ENCODE data around the gene PTH1R. TPM values are rescaled to one million over a fixed set of nuclear protein-coding genes. Genes with fewer than 3 reads are reported as not detected.
A peak's percentile ranks its signal among the peaks of the same experiment; 100 is the strongest.

PTH1R gene
- total RNA-seq, 1 donor from 2014 or later = 11.8 TPM

DNA sequence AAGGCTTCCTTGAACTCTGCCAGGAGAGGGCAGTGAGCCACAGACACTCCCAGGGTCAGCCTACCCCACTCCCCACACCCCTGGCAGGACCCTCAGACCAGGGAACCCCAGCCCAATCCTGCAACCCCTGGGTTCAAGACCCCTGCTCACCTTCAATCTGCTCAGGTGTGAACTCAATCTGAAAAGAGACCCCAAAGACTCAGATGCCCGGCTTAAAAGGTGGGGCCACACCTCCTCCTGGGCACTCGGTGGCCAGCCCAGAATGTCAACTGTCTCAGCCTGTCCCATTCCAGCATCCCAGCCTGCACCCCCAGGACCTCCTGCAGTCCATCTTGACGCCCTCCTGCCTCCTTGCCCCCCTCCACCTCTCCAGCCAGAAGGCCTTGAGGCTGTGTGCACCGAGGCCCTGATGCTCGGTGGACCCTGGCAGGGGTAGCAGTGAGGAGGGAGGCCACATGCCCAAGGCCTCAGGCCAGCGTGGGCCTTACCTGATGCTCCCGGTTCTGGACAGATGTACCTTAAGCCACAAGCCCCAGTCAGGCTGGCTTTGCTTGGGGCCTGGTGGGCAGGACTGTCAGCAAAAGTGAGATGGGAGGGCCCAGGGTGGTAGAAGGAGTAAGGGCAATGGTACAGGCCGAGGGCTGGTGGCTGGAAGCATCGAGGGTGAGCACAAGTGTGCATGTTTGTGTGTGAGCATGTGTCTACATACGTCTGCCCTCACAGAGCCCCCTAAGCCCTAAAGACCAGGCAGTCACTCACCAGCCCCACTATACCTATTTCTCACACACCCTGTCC lies 16.5 kb upstream of the PTH1R start:
- no peak for ATAC-seq (ENCODE audit: poor library complexity)
- peak; percentile 40 for DNase-seq
- intact Hi-C loops (cut with DNase I) = no loop called here

GRCh38 chr3:46861605-46862368 lies 15.7 kb upstream of the PTH1R start:
- ATAC-seq (ENCODE audit: poor library complexity) = peak; percentile 27
- peak; percentile 74 for DNase-seq
- intact Hi-C loops (cut with DNase I) = no loop called here

DNA sequence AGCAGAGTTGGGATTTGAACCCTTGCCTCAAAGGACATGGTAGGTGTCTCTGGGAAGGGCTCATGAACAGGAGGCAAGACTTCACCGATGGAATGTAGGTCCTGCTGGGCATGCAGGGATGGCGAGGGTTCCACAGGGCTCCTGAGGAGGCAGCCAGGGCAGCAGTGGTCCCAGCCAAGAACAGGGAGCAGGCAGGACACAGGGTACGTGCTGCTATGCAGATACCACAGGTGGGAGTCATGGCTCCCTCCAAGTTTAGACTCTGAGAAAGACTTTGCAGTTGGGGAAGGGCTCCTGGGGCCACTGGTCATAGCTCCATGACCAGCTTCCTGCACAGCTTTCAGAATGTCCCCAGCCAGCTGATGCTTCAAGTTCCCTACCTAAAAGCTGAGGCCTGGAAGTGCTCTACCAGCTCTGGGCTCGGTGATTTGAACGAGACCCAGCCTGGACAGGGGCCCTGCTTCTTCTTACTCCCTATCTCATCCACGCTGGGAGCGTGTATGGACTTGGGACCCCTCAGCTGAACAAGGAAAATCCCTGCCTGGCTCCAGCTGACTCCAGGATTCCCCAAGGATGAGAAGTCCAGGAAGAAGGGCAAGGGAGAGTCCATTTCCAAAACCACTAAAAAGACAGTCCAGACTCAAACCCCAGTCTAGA lies 15.0 kb upstream of the PTH1R start:
- intact Hi-C loops (cut with DNase I) = no loop called here
- no peak for ATAC-seq (ENCODE audit: poor library complexity)

DNA sequence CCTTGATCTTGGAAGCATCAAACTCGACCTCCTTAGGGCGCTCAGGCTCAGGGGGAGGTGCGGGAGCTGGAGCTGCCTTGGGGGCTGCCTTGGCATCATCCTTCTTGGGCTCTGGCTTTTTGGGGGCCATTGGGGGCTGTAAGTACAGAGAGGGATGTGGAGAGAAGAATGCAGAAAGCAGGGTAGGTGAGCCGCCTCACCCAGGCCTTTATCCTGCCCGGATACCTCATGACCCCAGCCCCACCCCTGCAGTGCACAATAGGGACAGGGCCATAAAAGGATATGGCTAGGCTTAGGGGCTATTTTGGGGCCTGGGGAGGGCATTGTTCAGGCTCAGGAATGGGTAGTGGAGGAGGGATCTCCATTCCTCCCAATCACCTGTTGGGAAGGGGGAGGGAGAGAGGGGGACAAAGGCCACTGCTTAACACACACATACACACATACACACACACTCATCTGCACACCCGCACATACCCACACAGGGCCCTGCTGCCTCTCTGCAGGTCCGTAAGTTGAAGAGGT lies 14.2 kb upstream of the PTH1R start, which contains the start of gene MYL3:
Gene MYL3, minus strand, starts transcription at position 184 of the 522 bp plus-strand sequence. Its CDS starts 54 bp downstream, at position 130.
- ATAC-seq (ENCODE audit: poor library complexity) = peak; percentile 35
- intact Hi-C loops (cut with DNase I) = no loop called here
- peak; percentile 75 for DNase-seq

More for the DNA sequence above, 15.0 kb upstream of the PTH1R start:
- DNase-seq = peak; percentile 36

- DNase-seq (peak; percentile 51), ATAC-seq (ENCODE audit: poor library complexity) (peak; percentile 2)
- intact Hi-C loops (cut with DNase I) = no loop called here
These were observed 13.2 kb upstream of the PTH1R start for GRCh38 chr3:46864061-46864881.

DNA sequence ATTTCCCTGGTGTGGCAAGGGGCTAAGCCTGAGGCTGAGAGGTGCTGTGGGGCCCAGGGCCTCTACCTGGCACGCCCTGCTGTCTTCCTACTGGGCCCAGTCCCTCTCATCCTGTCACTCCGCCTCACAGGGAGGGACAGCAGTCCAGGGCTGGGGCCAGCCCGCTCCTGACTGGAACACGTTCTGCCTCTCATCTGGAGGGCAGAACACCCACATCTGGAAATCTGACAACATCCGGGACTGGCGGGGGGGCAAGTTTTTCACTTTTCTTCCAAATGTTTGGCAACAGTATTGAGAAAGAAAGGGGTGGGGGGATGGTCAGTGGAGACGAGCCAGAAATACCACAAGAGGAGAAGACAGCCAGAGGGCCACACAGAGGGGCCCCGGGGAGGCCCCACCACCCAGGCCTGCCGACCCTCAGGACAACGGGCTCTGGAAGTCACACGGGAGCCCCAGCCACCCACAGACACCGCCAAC lies 12.5 kb upstream of the PTH1R start:
- ATAC-seq (ENCODE audit: poor library complexity) = peak; percentile 26
- peak; percentile 81 for DNase-seq
- intact Hi-C loops (cut with DNase I) = no loop called here

GRCh38 chr3:46865546-46865945 lies 12.0 kb upstream of the PTH1R start:
- DNase-seq (peak; percentile 36), ATAC-seq (ENCODE audit: poor library complexity) (no peak)
- intact Hi-C loops (cut with DNase I) = no loop called here

GRCh38 chr3:46866032-46866595 lies 11.4 kb upstream of the PTH1R start:
- DNase-seq (peak; percentile 37), ATAC-seq (ENCODE audit: poor library complexity) (no peak)
- intact Hi-C loops (cut with DNase I) = loop anchor here (2.0 kb wide), 1 partner anchor 29 kb away; no protein-coding TSS in a partner anchor

GRCh38 chr3:46866720-46867549 lies 10.6 kb upstream of the PTH1R start:
- peak; percentile 94 for DNase-seq
- ATAC-seq (ENCODE audit: poor library complexity) = peak; percentile 48
- intact Hi-C loops (cut with DNase I) = loop anchor here (2.0 kb wide), 1 partner anchor 28 kb away; no protein-coding TSS in a partner anchor

GRCh38 chr3:46867550-46867898 lies 10.0 kb upstream of the PTH1R start:
- peak; percentile 93 for DNase-seq
- peak; percentile 79 for ATAC-seq (ENCODE audit: poor library complexity)
- intact Hi-C loops (cut with DNase I) = loop anchor here (2.0 kb wide), 1 partner anchor 27 kb away; no protein-coding TSS in a partner anchor

- ATAC-seq (ENCODE audit: poor library complexity) (no peak), DNase-seq (peak; percentile 61)
- intact Hi-C loops (cut with DNase I) = no loop called here
These were observed 9.2 kb upstream of the PTH1R start for GRCh38 chr3:46868287-46868686.

- ATAC-seq (ENCODE audit: poor library complexity) (no peak), DNase-seq (no peak)
- intact Hi-C loops (cut with DNase I) = no loop called here
These were observed 8.6 kb upstream of the PTH1R start for GRCh38 chr3:46868948-46869347.

DNA sequence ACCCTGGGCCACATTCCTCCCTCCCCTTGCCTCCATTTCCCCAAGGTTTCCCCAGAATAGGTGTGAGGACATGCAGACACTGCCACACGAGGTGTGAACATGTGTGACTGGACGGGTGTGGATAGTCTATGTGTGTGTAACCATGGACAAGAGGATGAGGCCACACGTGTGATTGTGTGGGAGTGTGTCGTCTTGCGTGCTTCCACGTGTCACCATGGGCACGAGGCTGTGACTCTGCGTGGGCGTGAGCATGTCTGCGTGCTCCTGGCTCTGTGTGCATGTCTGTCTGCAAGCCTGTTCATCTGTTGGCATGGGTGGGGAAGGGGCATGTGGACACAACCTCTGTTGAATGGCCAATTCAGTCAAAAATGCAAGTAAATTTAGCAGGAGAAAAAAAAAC lies 8.1 kb upstream of the PTH1R start:
- intact Hi-C loops (cut with DNase I) = no loop called here
- ATAC-seq (ENCODE audit: poor library complexity) (no peak), DNase-seq (no peak)

DNA sequence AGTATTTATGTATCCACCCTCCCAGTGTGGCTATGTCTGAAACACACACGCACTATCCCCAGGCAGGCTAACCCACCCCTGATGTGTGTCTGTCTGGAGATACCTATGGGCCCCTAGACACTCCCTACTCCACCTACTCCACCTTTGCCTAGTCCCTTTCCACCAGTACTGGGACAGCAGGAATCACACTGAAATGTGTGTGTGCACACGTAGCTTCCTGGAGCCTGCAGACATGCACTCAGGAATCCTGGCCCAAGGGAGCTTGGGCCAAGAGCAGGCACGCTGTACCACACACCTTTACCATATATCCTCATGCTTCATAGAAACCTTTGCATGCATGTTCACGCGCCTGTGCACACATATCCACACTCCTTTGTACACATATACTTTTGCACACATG lies 6.9 kb upstream of the PTH1R start:
- no peak for DNase-seq
- intact Hi-C loops (cut with DNase I) = no loop called here
- ATAC-seq (ENCODE audit: poor library complexity) = no peak

DNA sequence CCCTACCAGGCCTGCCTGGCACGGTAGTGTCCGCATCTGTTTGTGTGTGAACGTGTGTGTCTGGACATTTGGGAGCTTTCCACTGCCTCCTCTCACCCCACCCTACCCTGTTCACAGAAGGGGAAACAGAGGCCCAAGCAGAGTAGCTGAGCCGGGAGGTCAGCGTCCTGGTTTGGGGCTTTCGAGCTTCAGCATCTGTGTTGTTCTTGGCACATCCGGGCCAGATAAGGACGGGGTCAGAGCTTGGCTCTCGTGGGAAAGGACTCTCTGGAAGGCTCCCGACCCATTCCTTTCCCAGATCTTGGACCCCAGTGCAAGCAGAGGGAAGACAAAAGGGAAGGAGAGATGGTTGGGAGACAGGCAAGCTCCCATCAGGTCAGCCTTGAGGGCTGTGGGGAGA lies 6.3 kb upstream of the PTH1R start:
- intact Hi-C loops (cut with DNase I) = no loop called here
- peak; percentile 63 for DNase-seq
- ATAC-seq (ENCODE audit: poor library complexity) = no peak

DNA sequence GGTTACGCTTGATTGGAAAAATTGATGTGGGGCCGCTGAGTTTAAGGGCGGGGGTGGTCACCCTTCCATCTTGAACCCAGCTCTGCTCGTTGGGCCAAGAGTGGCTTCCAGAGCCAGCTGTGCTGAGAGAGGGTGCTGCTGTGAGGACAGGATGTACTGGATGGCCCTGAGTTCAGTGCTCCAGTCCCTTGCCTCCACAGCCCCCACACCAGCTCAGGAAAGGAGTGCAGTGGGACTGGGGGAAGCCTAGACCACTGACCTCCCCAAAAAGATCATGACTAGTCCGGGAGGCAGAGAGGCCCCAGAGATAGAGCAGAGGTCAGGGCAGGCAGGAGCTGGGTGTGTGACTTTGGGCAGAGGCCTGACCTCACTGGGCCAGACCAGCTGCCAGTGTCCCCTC lies 4.0 kb upstream of the PTH1R start:
- intact Hi-C loops (cut with DNase I) = no loop called here
- ATAC-seq (ENCODE audit: poor library complexity) = peak; percentile 3
- no peak for DNase-seq

- ATAC-seq (ENCODE audit: poor library complexity) = peak; percentile 41
- intact Hi-C loops (cut with DNase I) = no loop called here
- no peak for DNase-seq
These were observed 3.1 kb upstream of the PTH1R start for GRCh38 chr3:46874430-46874829.
